HK-2 (cell line): Measurements from ENCODE around the gene CCDC157.
"Not testable (repeated sequence)": the region's sequence is repeated elsewhere in the genome, so short reads cannot be mapped to it uniquely, and the experiment has no call there.

Experiments used
- DNase-seq: peaks from one replicate; pipeline ENCODE4 v3.0.0-alpha.2; 2018; ENCODE audit not compliant: unreplicated experiment

CCDC157 gene

DNA sequence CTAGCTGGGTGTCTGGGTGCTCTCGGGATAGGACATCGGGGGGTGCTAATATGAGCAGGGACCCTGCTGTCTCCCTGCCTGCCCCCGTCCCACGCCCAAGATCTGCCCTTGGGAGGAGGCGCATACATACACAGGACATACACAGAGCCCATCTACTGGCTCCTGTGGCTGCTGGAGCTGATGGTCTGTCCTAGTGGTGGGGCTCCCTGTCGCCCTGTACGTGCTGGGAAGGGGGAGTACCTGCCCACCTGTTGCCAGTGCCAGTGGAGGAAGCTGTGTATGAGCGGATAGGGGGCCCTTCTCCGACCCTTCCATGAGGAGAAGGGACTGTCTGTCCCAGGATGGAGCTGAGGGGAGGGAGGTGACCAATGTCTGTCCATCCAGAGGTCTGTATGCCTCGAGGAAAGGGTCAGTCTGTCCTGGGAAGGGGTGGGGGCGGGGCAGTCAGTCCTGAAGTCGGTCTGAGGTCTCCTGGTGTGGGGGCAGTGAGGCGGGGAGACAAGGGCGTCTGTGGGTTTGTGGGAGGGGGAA is 31.0 kb upstream of the CCDC157 start:
- DNase-seq, result no peak

DNA sequence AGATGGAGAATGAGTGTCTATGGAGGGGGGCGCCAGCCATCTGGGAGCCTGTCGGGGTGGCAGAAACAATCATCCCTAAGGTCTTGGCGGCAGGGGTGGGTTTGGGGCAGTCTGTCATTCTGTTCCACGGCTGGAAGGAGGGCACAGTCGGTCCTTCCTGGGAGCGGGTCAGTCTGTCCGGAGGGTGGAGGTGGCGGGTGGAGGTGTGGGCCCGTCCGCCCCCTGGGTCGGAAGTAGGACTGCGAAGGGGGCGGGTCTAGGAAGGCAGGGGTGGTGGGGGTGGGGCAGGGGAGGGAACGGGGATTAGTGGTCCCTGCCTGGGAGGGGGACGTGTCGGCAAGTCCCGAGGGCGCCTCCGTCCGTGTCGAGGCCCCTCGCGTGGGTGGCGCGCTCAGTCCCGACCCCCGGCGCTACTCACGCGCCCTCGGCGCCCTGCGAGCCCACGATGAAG is 30.5 kb upstream of the CCDC157 start:
- DNase-seq, result peak; percentile 46

- DNase-seq, result peak; percentile 89
Observed at GRCh38 chr22:30326706-30327362, 30.0 kb upstream of the CCDC157 start, which contains the start of gene TBC1D10A. TSS of gene TBC1D10A (minus strand) at chr22:30326941. CDS start at chr22:30326881, 60 bp downstream.

DNA sequence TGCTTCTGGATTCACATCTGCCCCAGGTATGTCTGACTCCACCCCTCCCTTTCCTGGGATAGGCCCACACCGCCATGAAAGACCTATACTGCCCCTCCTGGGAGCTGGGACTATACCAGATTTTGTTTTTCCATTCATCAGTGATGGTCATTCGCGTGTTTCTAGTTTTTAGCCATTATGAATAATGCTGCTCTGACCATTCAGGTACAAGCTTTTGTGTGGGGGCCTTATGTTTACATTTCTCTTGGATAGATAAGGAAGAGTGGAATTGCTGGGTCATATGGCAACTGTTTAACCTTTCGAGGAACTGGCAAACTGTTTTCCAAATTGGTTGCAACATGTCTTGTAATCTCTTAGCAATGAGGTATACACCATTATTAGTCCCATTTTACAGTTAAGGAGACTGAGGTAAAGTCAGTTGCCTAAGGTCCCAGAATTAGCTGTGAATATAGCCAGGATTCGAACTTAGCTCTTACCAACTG is 28.9 kb upstream of the CCDC157 start:
- peak; percentile 13 for DNase-seq

GRCh38 chr22:30328466-30329049 is 28.2 kb upstream of the CCDC157 start:
- no peak for DNase-seq

- no peak for DNase-seq
Observed at GRCh38 chr22:30332551-30332950, 24.3 kb upstream of the CCDC157 start.

- no peak for DNase-seq
Observed at GRCh38 chr22:30332994-30333706, 23.7 kb upstream of the CCDC157 start.

GRCh38 chr22:30333707-30334087 is 23.1 kb upstream of the CCDC157 start:
- DNase-seq, result no peak

DNA sequence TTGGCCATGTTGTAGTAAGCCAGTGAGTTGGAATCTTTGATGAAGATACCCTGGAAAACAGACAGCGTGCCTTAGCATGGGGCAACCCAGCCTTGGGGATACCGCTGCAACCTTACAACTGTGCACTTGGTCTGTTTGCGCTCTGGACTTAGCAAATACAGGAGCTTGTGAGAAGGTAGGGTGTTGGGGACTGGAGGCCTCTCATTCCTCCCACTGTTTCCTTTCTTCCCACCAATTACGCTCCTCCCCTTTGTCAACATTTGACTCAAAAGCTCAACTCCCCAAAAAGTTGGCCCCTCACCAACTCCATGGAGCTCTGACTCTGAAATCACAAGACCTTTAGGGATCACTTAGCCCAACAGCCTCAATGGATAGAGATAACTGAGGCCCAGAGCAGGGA is 22.2 kb upstream of the CCDC157 start:
- no peak for DNase-seq

GRCh38 chr22:30335236-30335635 is 21.6 kb upstream of the CCDC157 start:
- DNase-seq, result no peak

- no peak for DNase-seq
Observed at GRCh38 chr22:30336752-30337460, 19.9 kb upstream of the CCDC157 start.

DNA sequence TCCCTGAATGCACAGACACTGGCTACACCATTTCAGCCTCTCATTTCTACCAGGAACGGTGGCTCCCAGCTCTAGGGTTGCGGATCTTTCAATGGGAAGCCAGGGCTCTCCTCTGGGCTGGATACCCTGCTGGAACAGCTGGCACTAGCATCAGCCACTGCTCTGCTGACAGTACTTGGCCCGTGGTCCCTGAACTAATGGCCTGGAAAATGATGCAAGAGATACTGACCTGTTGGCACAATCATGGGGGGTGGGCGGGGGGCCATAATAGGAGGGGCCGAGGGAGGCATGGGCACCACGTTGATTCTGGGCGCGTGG is 19.4 kb upstream of the CCDC157 start:
- DNase-seq, result no peak

DNA sequence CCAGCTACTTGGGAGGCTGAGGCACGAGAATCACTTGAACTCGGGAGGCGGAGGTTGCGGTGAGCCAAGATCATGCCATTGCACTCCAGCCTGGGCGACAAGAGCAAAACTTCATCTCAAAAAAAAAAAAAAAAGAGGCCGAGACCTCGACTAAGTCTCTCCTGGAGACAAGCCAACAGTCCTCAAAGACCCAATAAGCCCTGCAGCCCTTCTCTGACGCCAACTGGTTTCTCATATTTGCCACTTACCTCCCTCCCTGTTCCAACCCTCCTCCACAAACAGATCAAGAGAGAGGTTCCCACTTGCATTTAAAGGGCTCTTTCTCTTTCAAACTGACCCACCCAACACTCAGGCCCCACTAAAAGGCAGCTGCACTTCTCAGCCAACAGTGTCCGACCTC is 18.5 kb upstream of the CCDC157 start:
- DNase-seq, result not testable (repeated sequence)

- DNase-seq, result no peak
Observed at GRCh38 chr22:30338802-30339201, 18.0 kb upstream of the CCDC157 start.

GRCh38 chr22:30340911-30341685 is 15.7 kb upstream of the CCDC157 start:
- no peak for DNase-seq

- no peak for DNase-seq
Observed at GRCh38 chr22:30344447-30345200, 12.2 kb upstream of the CCDC157 start.

GRCh38 chr22:30347255-30347892 is 9.4 kb upstream of the CCDC157 start:
- DNase-seq, result no peak

GRCh38 chr22:30348404-30348803 is 8.4 kb upstream of the CCDC157 start:
- DNase-seq, result no peak

GRCh38 chr22:30348809-30349208 is 8.0 kb upstream of the CCDC157 start:
- DNase-seq, result no peak

DNA sequence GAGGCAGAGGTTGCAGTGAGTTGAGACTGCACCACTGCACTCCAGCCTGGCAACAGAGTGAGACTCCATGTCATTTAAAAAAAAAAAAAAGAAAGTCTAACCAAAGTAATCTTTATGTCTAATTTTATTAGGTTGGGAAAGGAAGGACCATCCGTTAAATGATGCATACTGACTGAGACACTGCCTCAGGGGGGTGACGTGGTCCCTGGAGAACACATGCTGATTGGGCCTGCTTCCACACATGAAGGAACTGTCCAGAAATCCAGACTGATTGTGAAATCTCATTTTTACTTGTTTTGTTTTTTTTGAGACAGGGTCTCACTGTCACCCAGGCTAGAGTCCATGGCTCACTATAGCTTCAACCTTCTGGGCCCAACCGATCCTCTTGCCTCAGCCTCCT is 5.6 kb upstream of the CCDC157 start:
- no peak for DNase-seq
